Peyer's patch (tissue), 4 donors: ENCODE results near the gene CFAP99.

Experiments
- CTCF ChIP-seq, 6 experiments: fragments of 450-650 bp in 4 of 6; fragments of 200-600 bp in 2 of 6; sonication (generic) in 1 of 6; IDR thresholded peaks; one replicate each; pipeline ENCODE4 v1.5.1; 2017 to 2019; ENCODE audit warnings: antibody characterized with exemption in 6 of 6, mild to moderate bottlenecking in 3 of 6, moderate library complexity in 1 of 6
- POLR2A ChIP-seq, 2 donors: fragments of 450-650 bp; IDR thresholded peaks; one replicate each; pipeline ENCODE4 v1.5.1; 2017; ENCODE audit warnings: antibody characterized with exemption in 2 of 2, mild to moderate bottlenecking in 2 of 2, moderate library complexity in 2 of 2

GRCh38 chr4:2421928-2422327 is 3.2 kb downstream of the CFAP99 start:
- no peak for TF ChIP-seq CTCF (IDR thresholded peaks at IDR 0.05)
- TF ChIP-seq POLR2A (IDR thresholded peaks at IDR 0.05), result no peak
